Panc1 (cell line): ENCODE measurements around the gene CFAP97D2.

Experiments used
- POLR2AphosphoS5 ChIP-seq: IDR thresholded peaks from 2 replicates; pipeline ENCODE4 v1.6.1; 2012; ENCODE audit warnings: mild to moderate bottlenecking, low read depth, low read length, moderate library complexity
- SIN3A ChIP-seq: IDR thresholded peaks from 2 replicates; pipeline ENCODE4 v1.6.1; 2012; ENCODE audit warnings: low read depth, mild to moderate bottlenecking, low read length, moderate library complexity, borderline replicate concordance; ENCODE audit not compliant: insufficient read depth
- TCF7L2 ChIP-seq: IDR thresholded peaks from 2 replicates; pipeline ENCODE4 v1.6.1; 2011; ENCODE audit warnings: mild to moderate bottlenecking, low read depth, low read length, inconsistent platforms
- TF ChIP-seq, protein P1 (sequence below): fragments of 450-650 bp; IDR thresholded peaks from 2 replicates; pipeline ENCODE4 v1.5.1; 2017; ENCODE audit warnings: mild to moderate bottlenecking
- TF ChIP-seq, protein P2 (sequence below), 2 experiments: IDR thresholded peaks; 2 replicates each; pipeline ENCODE4 v1.6.1; 2011 to 2012; ENCODE audit warnings: low read depth in 2 of 2, control low read depth in 1 of 2, low read length in 1 of 2, mild to moderate bottlenecking in 1 of 2, moderate library complexity in 1 of 2; ENCODE audit not compliant: insufficient read depth in 1 of 2

DNA sequence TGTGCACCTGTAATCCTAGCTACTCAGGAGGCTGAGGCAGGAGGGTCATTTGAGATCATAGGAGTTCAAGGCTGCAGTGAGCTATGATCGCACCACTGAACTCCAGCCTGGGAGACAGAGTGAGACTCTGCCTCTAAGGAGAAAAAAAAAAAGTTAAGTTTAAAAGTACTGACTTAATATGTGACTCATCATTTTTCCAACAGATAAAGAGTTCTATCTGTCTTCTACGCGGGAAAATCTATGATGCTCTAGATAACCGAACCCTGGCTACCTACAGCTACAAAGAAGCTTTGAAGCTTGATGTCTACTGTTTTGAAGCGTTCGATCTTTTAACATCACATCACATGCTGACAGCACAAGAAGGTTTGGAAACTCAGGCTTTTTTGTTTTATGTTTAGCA is 62.9 kb downstream of the CFAP97D2 start:
- no peak for TF ChIP-seq POLR2AphosphoS5
- TF ChIP-seq, protein P1, sequence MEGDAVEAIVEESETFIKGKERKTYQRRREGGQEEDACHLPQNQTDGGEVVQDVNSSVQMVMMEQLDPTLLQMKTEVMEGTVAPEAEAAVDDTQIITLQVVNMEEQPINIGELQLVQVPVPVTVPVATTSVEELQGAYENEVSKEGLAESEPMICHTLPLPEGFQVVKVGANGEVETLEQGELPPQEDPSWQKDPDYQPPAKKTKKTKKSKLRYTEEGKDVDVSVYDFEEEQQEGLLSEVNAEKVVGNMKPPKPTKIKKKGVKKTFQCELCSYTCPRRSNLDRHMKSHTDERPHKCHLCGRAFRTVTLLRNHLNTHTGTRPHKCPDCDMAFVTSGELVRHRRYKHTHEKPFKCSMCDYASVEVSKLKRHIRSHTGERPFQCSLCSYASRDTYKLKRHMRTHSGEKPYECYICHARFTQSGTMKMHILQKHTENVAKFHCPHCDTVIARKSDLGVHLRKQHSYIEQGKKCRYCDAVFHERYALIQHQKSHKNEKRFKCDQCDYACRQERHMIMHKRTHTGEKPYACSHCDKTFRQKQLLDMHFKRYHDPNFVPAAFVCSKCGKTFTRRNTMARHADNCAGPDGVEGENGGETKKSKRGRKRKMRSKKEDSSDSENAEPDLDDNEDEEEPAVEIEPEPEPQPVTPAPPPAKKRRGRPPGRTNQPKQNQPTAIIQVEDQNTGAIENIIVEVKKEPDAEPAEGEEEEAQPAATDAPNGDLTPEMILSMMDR = no peak
- TF ChIP-seq, protein P2, sequence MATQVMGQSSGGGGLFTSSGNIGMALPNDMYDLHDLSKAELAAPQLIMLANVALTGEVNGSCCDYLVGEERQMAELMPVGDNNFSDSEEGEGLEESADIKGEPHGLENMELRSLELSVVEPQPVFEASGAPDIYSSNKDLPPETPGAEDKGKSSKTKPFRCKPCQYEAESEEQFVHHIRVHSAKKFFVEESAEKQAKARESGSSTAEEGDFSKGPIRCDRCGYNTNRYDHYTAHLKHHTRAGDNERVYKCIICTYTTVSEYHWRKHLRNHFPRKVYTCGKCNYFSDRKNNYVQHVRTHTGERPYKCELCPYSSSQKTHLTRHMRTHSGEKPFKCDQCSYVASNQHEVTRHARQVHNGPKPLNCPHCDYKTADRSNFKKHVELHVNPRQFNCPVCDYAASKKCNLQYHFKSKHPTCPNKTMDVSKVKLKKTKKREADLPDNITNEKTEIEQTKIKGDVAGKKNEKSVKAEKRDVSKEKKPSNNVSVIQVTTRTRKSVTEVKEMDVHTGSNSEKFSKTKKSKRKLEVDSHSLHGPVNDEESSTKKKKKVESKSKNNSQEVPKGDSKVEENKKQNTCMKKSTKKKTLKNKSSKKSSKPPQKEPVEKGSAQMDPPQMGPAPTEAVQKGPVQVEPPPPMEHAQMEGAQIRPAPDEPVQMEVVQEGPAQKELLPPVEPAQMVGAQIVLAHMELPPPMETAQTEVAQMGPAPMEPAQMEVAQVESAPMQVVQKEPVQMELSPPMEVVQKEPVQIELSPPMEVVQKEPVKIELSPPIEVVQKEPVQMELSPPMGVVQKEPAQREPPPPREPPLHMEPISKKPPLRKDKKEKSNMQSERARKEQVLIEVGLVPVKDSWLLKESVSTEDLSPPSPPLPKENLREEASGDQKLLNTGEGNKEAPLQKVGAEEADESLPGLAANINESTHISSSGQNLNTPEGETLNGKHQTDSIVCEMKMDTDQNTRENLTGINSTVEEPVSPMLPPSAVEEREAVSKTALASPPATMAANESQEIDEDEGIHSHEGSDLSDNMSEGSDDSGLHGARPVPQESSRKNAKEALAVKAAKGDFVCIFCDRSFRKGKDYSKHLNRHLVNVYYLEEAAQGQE (IDR thresholded peaks at IDR 0.05; ENCODE audit: insufficient read depth in 1 of 2, low read depth in 2 of 2, low read length in 1 of 2) = no peak
- TF ChIP-seq SIN3A = no peak
- no peak for TF ChIP-seq TCF7L2
